AG08396 (cell line): ENCODE results near the gene HDGF.

ENCODE experiments used
- DNase-seq: peaks from one replicate; pipeline ENCODE4 v3.0.0; 2012; ENCODE audit warnings: low spot score, mixed read lengths

HDGF gene

DNA sequence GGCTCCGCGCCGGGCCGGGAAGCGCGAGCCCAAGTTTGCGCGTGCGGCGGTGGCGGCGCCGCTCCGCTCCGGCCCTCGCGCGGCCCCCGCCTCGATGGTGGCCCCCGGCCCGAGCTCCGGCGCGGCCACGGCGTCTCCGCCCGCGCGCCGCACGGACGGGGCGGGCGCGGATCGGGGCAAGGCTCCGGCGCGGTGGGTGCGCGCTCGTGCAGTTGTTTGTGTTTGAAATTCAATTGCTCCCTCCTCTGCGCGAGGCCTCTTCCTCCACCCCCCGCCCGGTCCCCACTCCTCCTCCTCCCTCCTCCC, at the start of gene HDGF:
Gene HDGF, minus strand, starts transcription at position 225 of the 306 bp plus-strand sequence. CDS start 246 bp downstream, outside the sequence.
- no peak for DNase-seq

DNA sequence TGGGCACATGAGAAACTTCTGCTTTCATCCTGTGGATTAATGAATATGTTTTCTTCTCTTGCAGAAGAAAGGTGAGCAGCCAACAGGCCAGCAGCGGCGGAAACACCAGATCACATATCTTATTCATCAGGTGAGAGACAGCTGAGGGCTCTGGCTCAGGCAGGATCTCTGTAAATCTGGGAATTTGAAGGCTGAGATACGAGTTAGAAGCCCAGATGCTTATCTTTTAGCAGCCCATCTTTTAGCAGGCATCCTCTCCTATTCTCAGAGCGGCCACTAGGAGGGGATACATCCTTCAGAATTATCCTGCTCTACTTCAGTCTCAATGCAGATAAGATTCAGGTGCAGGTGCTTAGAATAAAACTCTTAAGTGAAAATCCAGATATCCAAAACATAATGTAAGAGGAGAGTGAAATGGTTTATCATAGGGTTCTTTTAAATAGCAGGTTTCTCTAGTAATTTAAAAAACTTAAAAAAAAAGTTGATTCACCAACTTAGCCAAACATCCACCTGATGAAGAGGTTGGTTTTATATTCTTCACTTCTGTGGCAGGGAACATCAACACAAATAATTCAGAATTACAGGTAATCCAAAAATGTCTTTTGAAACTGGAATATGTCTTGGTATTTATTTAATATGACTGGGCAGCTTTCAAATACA, 45.9 kb upstream of the HDGF start:
- no peak for DNase-seq

DNA sequence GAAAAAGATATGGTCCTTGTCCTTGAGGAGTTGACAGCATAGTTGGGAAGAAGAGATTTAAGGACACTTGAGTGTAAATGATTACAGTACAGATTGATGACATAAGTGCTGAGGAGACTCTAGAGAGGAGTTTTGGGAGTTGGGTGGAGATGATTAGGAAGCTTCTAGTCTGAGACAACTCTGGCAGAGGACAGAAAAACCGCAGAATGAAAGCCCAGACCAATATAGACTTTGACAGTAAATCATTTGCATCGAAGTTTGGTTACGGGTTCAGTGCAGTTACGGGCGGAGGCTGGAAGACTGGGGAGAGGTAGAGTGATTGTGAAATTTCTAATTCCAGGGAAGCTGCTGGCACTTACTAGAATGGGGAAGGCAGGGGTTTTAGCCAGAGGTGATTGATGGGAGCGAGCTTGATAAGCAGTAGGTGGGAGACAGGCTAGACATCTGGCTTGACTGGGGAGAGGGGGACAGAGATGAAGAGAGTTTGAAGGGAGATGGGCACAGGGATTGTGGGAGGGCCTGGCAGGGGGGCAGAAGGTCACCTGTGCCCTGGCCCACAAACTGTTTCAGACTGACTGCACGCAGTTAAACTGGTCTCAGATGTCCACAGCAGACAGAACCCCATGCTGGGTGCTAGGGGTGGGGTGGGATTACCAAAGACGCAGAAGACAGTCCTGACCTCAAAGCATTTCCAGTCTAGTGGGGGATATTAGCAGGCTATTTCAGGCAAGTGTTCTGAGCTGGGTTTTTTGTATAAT, 45.0 kb upstream of the HDGF start:
- DNase-seq, result no peak

DNA sequence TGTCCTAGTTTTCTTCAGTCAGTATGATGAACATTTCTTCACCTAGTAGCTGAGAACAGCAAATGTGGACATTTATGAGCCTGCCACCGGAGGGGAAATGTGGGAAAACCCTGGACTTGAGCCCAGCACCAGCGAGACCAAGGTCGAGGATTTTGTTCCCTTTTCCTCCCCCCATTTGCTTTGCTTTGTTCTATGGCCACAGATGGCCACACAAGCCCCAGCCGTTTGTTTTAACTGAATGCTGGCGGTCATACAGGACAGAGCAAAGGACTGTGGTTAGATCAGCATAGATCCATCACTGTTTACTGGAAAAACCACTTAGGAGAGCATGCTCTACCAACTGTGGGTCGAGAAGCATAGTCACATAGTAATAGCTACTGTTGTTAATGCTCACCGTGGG, 44.3 kb upstream of the HDGF start:
- DNase-seq, result no peak

DNA sequence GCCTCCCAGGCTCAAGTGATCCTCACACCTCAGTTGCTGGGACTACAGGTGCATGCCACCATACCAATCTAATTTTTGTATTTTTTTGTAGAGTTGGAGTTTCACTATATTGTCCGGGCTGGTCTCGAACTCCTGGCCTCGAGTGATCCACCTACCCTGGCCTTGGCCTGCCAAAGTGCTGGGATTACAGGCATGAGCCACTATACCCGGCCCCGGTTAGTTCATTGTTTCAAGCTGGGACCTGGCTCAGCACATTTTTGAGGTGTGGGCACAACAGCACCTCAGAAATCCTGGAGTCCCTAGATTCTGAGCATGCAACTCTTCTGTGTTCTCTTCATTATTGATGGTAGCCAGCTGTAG, 43.9 kb upstream of the HDGF start:
- no peak for DNase-seq

DNA sequence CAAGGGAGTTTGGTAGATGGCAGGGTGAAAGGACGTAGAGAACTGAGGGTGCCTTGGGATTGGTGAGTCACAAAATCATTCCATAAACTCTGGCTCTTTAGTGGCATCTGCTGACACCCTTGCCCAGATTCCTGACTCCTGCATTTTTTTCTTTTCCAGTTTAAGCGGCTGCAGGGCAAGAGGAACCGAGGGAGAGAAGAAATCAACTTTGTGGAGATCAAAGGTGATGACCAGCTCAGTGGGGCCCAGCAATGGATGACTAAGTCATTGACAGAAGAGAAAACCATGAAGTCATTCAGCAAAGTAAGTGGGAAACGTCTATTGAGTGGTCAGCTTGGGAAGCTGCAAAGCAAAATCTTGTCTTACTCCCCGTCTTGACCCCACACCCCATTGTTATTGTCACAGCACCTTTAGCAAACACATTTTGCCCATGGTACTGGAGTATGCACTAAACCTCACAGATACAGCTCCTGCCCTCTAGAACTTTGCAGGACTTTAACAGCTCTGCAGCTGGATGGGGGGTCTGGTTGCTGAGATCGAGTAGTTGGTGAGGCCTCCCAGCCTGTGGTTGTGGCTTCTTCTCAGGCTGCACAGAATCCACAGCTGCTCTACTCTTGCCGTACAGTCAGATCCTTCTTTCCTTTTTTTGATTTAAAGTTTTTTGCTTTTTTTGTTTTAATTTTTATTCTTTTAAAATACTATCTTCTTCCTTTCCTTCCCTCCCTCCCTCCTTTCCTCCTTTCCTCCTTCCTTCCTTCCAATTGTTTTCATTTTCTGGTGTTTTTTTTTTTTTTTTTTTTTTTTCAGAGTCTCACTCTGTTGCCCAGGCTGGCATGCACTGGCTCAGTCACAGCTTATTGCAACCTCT, 43.3 kb upstream of the HDGF start:
- DNase-seq, result no peak

DNA sequence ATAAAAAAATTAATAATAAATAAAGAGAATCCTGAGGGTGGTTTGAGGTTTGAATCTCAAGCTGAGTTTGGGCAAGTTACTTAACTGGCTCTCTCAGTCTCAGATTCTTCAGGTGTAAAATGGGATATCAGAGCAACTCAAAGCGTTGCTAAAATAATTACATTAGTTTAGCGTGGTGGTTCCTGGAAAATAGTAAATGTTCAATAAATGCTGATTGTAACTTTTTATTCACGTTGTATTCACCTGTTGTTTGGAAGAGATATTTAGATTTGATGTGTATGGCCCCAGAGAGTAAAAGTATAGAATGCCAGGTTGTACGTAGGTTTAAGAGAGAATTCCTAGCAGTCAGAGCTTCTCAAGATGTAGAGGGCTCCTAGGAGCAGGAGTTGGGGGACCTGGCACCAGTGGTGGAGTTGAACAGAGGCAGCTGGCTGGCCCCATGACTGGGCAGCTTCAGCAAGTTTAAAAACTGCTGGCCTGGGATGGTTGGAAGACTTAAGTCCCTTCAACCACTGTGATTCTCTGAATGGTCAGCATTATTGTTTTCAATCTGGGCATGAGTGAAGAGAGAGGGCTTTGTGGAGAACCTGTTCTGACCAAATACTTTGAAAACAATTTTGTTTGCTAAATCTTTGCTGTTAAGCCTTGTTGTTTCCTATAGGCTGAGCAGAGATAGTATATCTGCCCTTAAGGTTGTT, 38.3 kb upstream of the HDGF start:
- DNase-seq, result no peak

DNA sequence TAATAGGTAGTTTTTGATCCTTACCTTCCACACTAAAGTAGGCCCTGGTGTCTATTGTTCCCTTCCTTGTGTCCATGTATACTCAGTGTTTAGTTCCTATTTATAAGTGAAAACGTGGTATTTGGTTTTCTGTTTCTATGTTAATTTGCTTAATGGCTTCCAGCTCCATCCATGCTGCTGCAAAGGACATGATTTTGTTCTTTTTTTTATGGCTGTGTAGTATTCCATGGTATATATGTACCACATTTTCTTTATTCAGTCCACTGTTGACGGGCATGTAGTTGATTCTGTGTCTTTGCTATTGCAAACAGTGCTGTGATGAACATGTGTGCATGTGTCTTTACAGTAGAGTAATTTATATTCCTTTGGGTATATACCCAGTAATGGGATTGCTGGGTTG, 36.7 kb upstream of the HDGF start:
- DNase-seq, result no peak

DNA sequence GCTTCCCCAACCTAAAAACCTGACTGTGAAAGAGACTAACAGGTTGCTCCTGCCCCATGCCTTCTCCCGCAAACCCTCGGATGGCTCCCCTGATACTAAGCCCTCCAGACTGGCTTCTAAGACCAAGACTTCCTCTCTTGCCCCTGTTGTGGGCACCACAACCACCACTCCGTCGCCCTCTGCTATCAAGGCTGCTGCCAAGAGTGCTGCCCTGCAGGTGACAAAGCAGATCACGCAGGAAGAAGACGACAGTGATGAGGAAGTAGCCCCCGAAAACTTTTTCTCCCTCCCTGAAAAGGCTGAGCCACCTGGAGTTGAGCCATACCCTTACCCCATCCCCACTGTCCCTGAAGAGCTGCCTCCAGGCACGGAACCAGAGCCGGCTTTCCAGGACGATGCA, 35.2 kb upstream of the HDGF start:
- DNase-seq, result no peak

DNA sequence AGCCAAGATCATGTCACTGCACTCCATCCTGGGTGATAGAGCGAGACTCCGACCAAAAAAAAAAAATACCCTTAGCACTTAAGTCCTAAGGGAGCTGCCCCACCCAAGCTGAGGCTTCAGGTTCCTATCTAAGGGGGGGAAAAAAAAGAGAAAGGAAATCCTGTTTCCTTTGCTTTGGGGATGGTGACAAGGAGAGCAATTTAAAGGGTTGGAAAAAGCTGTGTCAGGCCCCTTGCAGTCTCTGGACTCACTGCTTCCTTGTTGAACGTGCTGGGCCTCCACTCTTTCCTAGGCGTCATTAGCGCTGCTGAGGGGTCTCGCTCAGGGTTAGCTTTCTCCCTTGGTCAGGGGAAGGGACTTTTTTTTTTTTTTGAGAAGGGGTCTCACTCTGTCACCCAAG, 34.0 kb upstream of the HDGF start:
- DNase-seq, result no peak

DNA sequence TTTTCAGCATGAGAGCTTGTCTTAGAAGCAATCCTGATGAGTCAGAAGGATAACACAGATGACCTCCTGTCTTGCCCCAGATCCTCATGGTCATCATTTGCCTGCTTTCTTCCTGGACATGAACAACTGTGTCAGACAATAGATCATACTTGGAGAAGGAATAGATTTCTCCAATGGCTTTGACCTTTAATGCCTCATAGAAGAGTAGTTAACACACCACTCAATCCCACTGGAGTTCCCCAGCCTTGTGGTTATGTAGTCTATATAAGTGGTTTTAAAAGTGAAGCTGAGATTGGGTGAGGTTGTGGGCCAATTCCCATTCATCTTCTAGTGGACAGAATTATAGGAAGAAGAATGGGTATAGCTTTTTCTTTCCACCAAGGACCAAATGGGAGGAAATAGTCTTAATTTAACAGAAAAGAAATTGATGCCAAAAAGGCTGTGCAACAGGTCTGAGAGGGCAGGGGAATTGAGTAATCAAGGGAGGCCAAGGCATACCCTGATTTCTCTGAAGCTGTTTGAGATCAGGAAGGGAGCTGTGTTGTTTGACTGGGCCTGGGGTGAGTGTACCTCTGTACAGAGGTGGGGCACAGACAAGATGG, 30.2 kb upstream of the HDGF start:
- no peak for DNase-seq

DNA sequence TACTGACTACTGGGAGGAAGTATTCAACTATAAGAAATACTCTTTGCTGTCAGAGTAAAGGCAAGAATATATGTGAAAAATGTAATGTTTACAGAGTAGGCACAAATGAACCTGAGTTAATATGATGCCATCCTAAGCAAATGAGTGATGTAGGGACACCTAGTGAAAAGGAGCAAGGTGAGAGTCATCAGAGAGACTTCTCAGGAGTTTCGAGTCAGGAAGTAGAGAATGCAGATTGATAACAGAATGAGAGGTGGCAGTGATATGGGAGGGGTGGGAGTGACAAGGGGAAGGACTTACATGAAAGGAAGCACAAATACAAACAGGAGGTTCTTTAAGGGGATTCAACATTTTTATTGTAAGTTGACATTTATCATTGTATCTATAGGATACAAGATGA, 26.1 kb upstream of the HDGF start:
- DNase-seq, result no peak

DNA sequence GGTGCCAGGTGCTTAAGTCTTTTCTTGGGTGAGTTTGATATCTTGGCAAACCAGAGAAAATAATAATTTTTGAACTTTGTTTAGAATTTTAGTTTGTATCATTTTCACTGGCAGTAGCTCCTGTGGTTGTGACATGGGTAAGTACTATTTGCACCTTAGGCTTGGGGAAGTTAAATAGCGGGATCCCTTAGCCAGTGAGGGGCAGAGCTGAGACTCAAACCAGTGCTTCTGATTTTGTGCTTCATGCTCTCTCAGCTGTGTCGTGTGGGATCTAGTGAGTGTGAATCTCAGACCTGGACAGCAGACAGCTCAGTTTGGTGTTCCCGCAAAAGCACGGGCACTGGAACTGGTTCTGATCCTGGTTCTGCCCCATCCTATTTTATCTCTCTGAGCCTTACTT, 25.5 kb upstream of the HDGF start:
- no peak for DNase-seq

DNA sequence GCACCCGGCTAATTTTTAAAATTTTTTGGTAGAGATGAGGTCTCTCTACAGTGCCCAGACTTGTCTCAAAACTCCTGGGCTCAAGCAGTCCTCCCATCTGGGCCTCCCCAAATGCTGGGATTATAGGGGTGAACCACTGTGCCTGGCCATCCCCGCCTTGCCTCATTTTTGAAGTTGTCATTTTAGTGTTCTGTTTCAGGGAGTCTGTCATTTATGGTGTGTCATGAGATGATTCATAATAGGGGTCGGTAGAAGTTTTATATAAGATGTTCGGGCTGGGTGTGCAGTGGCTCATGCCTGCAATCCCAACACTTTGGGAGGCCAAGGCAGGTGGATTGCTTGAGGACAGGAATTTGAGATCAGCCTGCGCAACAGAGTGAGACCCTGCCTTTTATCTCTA, 24.3 kb upstream of the HDGF start:
- DNase-seq, result no peak

DNA sequence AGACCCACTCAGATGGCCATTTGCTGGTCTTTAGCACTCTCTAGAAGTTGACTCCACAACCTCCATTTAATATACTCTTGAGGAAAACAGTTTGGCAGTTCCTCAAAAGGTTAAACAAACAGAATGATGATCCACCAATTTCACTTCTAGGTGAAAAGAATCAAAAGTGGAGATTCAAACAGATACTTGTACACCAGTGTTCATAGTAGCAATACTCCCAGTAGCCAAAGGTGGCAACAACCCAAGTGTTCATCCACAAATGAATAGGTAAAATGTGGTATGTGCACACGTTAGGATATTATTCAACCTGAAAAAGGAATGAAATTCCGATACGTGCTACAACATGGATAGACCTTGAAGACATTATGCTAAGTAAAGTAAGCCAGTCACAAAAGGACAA, 22.1 kb upstream of the HDGF start:
- DNase-seq, result no peak

DNA sequence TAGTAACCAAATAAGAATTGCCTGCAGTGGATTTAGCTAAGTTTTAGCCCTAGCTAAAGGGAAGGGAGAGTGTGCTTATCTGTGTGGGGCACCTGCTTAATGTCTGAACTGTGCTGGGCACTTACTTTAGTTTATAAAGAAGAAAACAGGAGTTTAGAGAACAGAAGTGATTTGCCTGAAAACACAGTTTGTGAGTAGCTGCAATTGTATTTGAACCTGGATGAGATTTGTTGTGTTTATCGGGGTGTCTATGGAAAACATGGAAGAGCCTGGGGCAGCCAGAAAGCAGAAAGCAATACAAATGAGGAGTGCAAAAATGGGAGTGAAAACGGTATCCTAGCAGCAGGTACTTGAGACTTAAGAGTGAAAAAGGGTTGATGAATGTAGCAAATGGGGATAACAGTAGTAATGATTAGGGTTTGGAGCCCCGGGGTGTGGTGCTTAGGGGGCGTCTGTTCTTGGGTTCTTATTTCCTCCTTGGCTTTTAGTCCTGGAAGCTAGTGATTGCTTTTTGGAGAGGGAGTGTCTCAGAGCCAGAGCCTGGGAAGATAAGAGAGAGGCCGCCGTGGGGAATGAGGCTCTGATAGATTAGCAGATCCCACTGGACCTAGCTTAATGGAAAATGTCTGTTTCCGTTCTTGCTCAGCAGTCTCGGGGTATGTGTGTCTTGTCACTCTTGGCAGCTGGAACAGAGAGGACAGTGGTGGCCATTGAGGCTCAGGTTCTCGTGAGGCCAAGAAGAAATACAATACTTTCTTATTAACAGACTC, 21.4 kb upstream of the HDGF start:
- no peak for DNase-seq

DNA sequence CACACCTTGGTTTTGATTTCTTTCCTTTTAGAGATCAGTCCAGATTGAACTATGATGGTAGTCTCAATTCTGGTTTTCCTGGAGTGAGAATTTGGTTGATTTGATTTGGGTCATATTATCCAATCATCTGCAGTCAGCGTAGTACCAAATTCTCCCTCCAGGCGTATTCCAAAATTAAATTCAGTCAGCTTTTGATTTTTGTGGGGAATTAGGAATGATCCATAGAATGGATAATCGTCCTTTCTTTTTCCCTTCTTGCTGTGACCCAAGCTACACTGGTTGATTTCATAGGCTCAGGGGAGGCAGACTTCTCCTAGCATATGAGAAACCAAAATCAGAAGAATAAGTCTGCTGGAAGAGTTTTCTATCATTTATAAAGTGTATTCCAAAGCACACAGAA, 20.7 kb upstream of the HDGF start:
- DNase-seq, result no peak

DNA sequence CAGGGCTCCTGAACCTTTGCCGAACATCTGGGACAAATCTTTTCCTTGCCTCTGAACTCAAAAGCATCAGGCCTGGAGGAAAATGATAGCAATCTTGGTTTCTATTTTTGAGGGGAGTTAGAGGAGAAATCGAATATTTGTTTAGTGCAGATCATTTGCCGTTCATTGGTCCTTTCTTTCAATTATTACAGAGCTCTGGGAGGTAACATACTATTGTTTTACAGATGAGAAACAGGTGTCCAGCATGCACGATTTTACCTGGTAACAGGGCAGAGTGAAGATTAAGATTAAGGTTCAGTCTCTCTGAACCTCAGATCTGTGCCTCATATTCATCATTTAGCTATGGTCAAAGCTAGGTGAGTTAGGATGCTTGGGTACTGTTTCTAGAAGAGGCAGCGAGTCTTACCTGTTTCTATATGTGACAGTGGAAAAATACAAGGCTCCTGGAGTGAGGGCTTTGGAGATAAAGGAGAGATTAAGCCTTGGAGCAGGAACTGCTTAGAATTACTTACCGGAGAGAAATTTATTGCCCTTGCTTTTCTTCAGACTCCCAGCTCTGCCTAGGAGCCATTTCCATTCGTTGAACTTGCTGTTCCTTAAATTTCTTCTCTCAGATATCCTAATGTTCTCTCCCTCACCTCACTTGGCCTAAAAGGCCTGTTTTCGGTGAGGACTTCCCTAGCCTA, 17.3 kb upstream of the HDGF start:
- DNase-seq, result no peak

DNA sequence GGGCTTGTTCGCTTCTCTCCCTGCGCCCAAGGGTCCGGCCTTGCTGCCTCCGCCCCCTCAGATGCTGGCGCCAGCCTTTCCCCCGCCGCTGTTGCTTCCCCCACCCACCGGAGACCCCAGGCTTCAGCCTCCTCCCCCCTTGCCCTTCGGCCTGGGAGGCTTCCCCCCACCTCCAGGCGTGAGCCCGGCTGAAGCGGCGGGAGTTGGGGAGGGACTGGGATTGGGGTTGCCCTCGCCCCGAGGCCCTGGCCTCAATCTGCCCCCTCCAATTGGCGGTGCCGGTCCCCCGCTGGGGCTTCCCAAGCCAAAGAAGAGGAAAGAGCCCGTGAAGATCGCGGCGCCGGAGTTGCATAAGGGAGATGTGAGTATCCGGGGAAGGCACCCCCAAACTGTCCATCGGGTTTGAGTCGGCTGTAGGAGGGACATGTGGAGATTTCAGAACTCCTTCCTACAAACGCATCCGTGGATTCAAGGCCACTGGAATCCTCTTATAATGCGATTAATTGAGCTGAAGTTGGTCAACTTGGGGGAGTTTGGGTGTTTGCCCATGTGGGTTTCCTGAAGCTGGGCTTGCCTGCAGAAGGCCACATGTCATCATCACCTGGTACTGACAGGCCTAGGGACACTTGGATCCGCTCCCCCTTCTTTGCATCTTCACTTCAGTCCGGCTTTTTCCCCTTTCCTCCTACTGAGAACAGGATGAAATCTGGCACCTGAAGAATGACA, 16.6 kb upstream of the HDGF start:
- DNase-seq, result peak; percentile 11
